ENCODE data around the gene MBTPS1.

DNA sequence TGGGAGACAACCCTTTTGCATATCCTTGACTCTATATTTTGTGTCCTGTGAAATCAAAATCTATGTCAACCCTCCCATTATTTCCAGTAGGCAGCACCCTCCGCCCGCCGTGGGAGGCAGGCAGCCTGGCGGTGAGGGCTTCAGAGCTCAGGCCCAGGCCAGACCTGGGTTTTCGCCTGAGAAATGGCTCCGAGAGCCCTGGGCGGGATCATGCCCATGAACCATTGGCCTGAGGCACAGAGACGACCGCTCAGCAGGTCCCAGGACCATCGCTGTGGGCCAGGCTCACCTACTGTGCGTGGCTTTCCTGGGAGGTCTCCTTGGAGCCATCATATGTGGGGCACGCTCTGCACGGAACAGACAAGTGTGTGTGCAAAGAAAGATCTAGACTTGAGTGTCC, 67.9 kb downstream of the MBTPS1 start:
- TF ChIP-seq, protein P1, sequence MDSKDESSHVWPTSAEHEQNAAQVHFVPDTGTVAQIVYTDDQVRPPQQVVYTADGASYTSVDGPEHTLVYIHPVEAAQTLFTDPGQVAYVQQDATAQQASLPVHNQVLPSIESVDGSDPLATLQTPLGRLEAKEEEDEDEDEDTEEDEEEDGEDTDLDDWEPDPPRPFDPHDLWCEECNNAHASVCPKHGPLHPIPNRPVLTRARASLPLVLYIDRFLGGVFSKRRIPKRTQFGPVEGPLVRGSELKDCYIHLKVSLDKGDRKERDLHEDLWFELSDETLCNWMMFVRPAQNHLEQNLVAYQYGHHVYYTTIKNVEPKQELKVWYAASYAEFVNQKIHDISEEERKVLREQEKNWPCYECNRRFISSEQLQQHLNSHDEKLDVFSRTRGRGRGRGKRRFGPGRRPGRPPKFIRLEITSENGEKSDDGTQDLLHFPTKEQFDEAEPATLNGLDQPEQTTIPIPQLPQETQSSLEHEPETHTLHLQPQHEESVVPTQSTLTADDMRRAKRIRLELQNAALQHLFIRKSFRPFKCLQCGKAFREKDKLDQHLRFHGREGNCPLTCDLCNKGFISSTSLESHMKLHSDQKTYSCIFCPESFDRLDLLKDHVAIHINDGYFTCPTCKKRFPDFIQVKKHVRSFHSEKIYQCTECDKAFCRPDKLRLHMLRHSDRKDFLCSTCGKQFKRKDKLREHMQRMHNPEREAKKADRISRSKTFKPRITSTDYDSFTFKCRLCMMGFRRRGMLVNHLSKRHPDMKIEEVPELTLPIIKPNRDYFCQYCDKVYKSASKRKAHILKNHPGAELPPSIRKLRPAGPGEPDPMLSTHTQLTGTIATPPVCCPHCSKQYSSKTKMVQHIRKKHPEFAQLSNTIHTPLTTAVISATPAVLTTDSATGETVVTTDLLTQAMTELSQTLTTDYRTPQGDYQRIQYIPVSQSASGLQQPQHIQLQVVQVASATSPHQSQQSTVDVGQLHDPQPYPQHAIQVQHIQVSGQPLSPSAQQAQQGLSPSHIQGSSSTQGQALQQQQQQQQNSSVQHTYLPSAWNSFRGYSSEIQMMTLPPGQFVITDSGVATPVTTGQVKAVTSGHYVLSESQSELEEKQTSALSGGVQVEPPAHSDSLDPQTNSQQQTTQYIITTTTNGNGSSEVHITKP (tag by site-specific recombination; IDR thresholded peaks at IDR 0.05) = no peak
- TF ChIP-seq ZBTB21 (tag by site-specific recombination; IDR thresholded peaks at IDR 0.05) = no peak
- TF ChIP-seq, protein P2, sequence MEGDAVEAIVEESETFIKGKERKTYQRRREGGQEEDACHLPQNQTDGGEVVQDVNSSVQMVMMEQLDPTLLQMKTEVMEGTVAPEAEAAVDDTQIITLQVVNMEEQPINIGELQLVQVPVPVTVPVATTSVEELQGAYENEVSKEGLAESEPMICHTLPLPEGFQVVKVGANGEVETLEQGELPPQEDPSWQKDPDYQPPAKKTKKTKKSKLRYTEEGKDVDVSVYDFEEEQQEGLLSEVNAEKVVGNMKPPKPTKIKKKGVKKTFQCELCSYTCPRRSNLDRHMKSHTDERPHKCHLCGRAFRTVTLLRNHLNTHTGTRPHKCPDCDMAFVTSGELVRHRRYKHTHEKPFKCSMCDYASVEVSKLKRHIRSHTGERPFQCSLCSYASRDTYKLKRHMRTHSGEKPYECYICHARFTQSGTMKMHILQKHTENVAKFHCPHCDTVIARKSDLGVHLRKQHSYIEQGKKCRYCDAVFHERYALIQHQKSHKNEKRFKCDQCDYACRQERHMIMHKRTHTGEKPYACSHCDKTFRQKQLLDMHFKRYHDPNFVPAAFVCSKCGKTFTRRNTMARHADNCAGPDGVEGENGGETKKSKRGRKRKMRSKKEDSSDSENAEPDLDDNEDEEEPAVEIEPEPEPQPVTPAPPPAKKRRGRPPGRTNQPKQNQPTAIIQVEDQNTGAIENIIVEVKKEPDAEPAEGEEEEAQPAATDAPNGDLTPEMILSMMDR (tag by site-specific recombination; IDR thresholded peaks at IDR 0.05) = no peak
- TF ChIP-seq, protein P3, sequence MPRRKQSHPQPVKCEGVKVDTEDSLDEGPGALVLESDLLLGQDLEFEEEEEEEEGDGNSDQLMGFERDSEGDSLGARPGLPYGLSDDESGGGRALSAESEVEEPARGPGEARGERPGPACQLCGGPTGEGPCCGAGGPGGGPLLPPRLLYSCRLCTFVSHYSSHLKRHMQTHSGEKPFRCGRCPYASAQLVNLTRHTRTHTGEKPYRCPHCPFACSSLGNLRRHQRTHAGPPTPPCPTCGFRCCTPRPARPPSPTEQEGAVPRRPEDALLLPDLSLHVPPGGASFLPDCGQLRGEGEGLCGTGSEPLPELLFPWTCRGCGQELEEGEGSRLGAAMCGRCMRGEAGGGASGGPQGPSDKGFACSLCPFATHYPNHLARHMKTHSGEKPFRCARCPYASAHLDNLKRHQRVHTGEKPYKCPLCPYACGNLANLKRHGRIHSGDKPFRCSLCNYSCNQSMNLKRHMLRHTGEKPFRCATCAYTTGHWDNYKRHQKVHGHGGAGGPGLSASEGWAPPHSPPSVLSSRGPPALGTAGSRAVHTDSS (tag by site-specific recombination; IDR thresholded peaks at IDR 0.05) = no peak
- TF ChIP-seq ZNF24 (tag by site-specific recombination; IDR thresholded peaks at IDR 0.05) = no peak
- no peak for TF ChIP-seq ZNF514 (tag by site-specific recombination; IDR thresholded peaks at IDR 0.05)
- no peak for TF ChIP-seq ZNF174 (tag by site-specific recombination; IDR thresholded peaks at IDR 0.05)

All from HEK293 (cell line).